Smooth muscle cell (in vitro differentiated cells): Measurements from ENCODE around the gene GPX3. TPM values are rescaled to one million over a fixed set of nuclear protein-coding genes. Genes with fewer than 3 reads are reported as not detected.

Experiments
- DNase-seq: peaks from one replicate; lab custom pipeline; 2025; ENCODE audit not compliant: unreplicated experiment; lab: John Stamatoyannopoulos, UW
- H2AFZ ChIP-seq: fragments of 200-600 bp; sonication (generic); 2 replicates; pipeline ENCODE4 v1.6.0; 2016; ENCODE audit warnings: antibody characterized with exemption, low read depth, mild to moderate bottlenecking
- H3F3A ChIP-seq: fragments of 200-600 bp; sonication (generic); 2 replicates; pipeline ENCODE4 v1.6.0; 2017; ENCODE audit warnings: antibody characterized with exemption, low read depth
- H3K27ac ChIP-seq: fragments of 200-600 bp; sonication (generic); 2 replicates; pipeline ENCODE4 v1.5.1; 2016; ENCODE audit warnings: low read depth, mild to moderate bottlenecking
- H3K27me3 ChIP-seq: fragments of 200-600 bp; sonication (generic); 2 replicates; pipeline ENCODE4 v1.6.1; 2016; ENCODE audit warnings: low read depth, mild to moderate bottlenecking
- H3K36me3 ChIP-seq: fragments of 200-600 bp; sonication (generic); 2 replicates; pipeline ENCODE4 v1.5.1; 2016; ENCODE audit warnings: low read depth
- H3K4me1 ChIP-seq: fragments of 200-600 bp; sonication (generic); 2 replicates; pipeline ENCODE4 v1.5.1; 2016; ENCODE audit warnings: low read depth
- H3K4me2 ChIP-seq: fragments of 200-600 bp; sonication (generic); 2 replicates; pipeline ENCODE4 v1.6.0; 2016; ENCODE audit warnings: mild to moderate bottlenecking
- H3K4me3 ChIP-seq: fragments of 200-600 bp; sonication (generic); 2 replicates; pipeline ENCODE4 v1.5.1; 2016; ENCODE audit warnings: mild to moderate bottlenecking
- H3K79me2 ChIP-seq: fragments of 200-600 bp; sonication (generic); 2 replicates; pipeline ENCODE4 v1.6.0; 2016; ENCODE audit warnings: low read depth, mild to moderate bottlenecking
- H3K9ac ChIP-seq: fragments of 200-600 bp; sonication (generic); 2 replicates; pipeline ENCODE4 v1.6.0; 2016; ENCODE audit warnings: low read depth
- H3K9me3 ChIP-seq: fragments of 200-600 bp; sonication (generic); replicated peaks from 2 replicates; pipeline ENCODE4 v1.5.1; 2016; ENCODE audit warnings: low read depth
- H4K20me1 ChIP-seq: fragments of 200-600 bp; sonication (generic); 2 replicates; pipeline ENCODE4 v1.6.0; 2016; ENCODE audit warnings: low read depth
- WGBS: methylation state at CpG from one replicate; pipeline ENCODE4 v1.1.7; 2016; ENCODE audit warnings: low lambda C conversion rate; 5-methylcytosine and 5-hydroxymethylcytosine counted together
- polyA plus RNA-seq: library from polyadenylated mRNA; unstranded; fragments of >200 nt; fragmentation: Nextera tagmentation; extraction: Ambion mirVana; gene quantifications from 2 replicates; pipeline ENCODE4 v1.2.1, GENCODE V29; 2016
- total RNA-seq: library from RNA; depleted of rRNA; stranded (reverse); fragments of >200 nt; gene quantifications from 2 replicates; pipeline ENCODE4 v1.2.3, GENCODE V29; 2014
- TF ChIP-seq, protein P1 (sequence below): fragments of 200-600 bp; sonication (generic); IDR thresholded peaks from 2 replicates; pipeline ENCODE4 v1.5.1; 2017; ENCODE audit warnings: borderline replicate concordance, mild to moderate bottlenecking, antibody characterized with exemption; ENCODE audit not compliant: insufficient read depth, poor library complexity, severe bottlenecking

The GPX3 gene
- total and polyA plus RNA-seq, 2 experiments from 2014 or later, result 32.6 to 67.5 TPM

DNA sequence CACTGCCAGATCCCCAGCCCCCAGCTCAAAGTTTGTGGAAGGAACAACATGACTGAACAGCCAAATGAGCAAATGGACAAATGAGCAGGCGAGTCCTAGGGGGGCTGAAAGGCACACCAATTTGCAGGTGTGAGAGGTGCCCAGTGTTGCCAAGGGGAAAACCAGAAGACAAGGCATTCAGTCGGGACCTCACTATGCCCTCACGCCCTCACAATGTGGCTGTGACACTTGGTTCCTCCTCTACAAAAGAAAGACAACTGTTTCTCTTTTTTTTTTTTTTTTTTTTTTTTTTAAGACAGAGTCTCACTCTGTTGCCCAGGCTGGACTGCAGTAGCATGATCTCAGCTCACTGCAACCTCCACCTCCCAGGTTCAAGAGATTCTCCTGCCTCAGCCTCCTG is 32.4 kb downstream of the GPX3 start:
- no peaks in the 10 kb centered on the region for H3K27me3 ChIP-seq
- H3K36me3 ChIP-seq, result peaks cover 20% of the 10 kb centered on the region
- no peak overlapping the region for H3K4me3 ChIP-seq
- H3K4me2 ChIP-seq, result no peak overlapping the region
- H3F3A ChIP-seq, result no peaks in the 10 kb centered on the region
- WGBS, result 93% methylated on average over 3 of the region's 3 CpGs
- no peaks in the 10 kb centered on the region for H3K79me2 ChIP-seq
- no peak overlapping the region for H3K27ac ChIP-seq
- no peak overlapping the region for H2AFZ ChIP-seq
- TF ChIP-seq, protein P1, sequence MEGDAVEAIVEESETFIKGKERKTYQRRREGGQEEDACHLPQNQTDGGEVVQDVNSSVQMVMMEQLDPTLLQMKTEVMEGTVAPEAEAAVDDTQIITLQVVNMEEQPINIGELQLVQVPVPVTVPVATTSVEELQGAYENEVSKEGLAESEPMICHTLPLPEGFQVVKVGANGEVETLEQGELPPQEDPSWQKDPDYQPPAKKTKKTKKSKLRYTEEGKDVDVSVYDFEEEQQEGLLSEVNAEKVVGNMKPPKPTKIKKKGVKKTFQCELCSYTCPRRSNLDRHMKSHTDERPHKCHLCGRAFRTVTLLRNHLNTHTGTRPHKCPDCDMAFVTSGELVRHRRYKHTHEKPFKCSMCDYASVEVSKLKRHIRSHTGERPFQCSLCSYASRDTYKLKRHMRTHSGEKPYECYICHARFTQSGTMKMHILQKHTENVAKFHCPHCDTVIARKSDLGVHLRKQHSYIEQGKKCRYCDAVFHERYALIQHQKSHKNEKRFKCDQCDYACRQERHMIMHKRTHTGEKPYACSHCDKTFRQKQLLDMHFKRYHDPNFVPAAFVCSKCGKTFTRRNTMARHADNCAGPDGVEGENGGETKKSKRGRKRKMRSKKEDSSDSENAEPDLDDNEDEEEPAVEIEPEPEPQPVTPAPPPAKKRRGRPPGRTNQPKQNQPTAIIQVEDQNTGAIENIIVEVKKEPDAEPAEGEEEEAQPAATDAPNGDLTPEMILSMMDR, result no peak
- H3K9ac ChIP-seq, result no peak overlapping the region
- no peaks in the 10 kb centered on the region for H3K4me1 ChIP-seq
- H4K20me1 ChIP-seq, result peaks cover 53% of the 10 kb centered on the region
- no peaks in the 10 kb centered on the region for H3K9me3 ChIP-seq
- no peak for DNase-seq

DNA sequence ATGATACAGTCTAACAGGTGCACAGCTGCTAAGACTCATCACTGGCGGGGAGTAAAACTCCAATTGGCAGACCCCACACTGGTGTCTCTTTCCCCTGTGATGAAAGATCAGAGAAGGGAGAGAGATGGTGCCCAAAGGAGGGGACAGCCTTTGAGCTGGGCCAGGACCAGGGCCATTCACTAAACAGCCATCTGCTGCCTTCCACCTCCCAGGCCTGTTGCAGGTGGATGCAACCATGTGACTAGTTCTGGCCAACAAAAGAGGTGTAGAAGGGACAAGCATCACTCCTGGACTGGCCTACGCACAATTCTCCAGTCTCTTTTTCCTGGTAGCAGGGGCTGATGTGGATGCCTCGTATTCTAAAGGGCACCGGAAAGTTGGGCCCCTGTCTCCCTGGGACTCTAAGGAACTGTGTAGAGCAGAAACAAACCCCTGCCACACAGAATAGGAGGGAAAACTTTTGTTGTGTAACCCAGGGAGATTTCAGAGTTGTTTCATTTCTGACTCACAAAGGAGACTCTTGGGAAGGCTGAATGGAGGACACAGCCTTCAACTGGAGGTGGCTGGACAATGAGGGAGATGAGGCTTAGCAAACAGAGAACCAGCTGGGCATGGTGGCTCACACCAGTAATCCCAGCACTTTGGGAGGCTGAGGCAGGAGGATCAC is 33.5 kb downstream of the GPX3 start:
- Histone ChIP-seq H4K20me1 (peaks cover 51% of the 10 kb centered on the region), H3K4me1 (no peaks in the 10 kb centered on the region), H3K4me2 (no peak overlapping the region), H3K79me2 (no peaks in the 10 kb centered on the region), H3K9me3 (no peaks in the 10 kb centered on the region), H3K36me3 (peaks cover 14% of the 10 kb centered on the region), H3K27me3 (no peaks in the 10 kb centered on the region), H3K9ac (no peak overlapping the region), H3K27ac (no peak overlapping the region), H3K4me3 (no peak overlapping the region), H2AFZ (no peak overlapping the region), H3F3A (no peaks in the 10 kb centered on the region)
- WGBS, result 98% methylated on average over 4 of the region's 4 CpGs
- TF ChIP-seq, protein P1, result no peak
- no peak for DNase-seq

DNA sequence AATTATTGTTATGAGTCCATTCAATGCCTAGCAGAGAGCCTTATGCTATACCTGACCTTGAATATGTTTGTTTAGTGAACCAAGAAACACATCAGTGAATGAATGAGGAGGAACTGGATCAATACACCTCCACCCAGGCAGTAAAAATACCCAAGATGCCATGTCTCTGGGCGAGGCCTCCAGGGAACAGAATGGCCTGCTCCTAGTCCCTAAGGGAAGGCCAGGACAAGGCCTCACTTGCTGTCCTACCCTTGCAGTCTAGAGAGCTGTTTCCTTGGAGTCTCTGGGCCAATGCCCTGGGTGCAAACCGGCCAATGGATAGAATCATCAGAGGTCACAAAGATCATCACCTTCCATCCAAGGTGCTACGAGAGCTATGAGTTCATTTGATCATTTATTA is 34.3 kb downstream of the GPX3 start:
- H3K36me3 ChIP-seq, result peaks cover 7% of the 10 kb centered on the region
- 93% methylated on average over 3 of the region's 3 CpGs for WGBS
- no peaks in the 10 kb centered on the region for H3K27me3 ChIP-seq

More for the DNA sequence above, 34.3 kb downstream of the GPX3 start:
- no peaks in the 10 kb centered on the region for H3K79me2 ChIP-seq
- no peaks in the 10 kb centered on the region for H3K9me3 ChIP-seq
- H4K20me1 ChIP-seq, result peaks cover 47% of the 10 kb centered on the region
- H3F3A ChIP-seq, result no peaks in the 10 kb centered on the region
- no peak overlapping the region for H3K9ac ChIP-seq
- no peak overlapping the region for H3K4me3 ChIP-seq
- H3K4me2 ChIP-seq, result no peak overlapping the region
- H3K4me1 ChIP-seq, result no peaks in the 10 kb centered on the region
- DNase-seq, result no peak
- TF ChIP-seq, protein P1, result no peak
- no peak overlapping the region for H3K27ac ChIP-seq
- H2AFZ ChIP-seq, result no peak overlapping the region
